LNCAP (cell line): ENCODE results near the gene EPAS1.

ENCODE experiments used
- CTCF ChIP-seq: fragments of 450-650 bp; IDR thresholded peaks from 2 replicates; pipeline ENCODE4 v1.5.1; 2017; ENCODE audit warnings: mild to moderate bottlenecking

Gene EPAS1

GRCh38 chr2:46390901-46391395, 93.7 kb downstream of the EPAS1 start:
- TF ChIP-seq CTCF = no peak

DNA sequence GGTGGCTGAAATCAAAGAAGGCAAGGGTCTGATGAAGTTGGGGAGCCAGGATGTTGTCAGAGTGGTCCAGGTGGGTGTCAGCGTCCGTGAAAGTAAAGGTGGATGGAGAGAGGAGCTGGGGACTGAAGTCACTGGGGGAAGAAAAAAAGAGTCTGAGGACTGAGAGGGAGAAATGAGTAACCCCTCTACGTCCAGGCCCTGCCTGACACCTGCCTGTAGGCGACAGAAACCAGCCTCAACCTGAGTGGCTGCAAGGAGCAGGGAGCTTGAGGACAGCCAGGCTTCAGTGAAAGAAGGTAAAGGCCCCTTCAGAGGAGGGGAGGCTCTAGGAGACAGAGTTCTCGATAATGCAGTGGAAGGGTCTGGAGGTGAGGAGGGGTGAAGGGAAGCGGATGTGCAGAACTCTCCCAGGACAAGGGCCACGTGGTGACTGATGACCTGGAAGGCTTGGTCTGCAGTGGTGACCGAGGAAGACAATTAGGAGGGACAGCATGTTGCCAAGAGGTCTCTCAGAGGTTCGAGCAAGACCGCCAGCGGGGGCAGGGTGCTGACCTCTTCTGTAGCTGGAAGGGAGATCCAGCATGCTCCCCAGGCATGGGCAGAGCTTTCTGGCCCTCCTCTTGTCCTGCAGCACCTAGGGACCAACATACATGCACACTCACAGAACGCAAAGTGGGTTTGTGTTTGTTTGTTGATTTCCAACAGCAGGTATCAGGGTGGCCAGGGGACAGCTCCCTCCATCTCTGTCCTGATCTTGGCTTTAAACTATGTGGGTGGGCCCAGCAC, 95.5 kb downstream of the EPAS1 start:
- TF ChIP-seq CTCF = no peak

- no peak for TF ChIP-seq CTCF
These were observed 96.2 kb downstream of the EPAS1 start for GRCh38 chr2:46393347-46393820.

GRCh38 chr2:46393865-46394264, 96.7 kb downstream of the EPAS1 start:
- TF ChIP-seq CTCF = no peak

- no peak for TF ChIP-seq CTCF
These were observed 97.7 kb downstream of the EPAS1 start for GRCh38 chr2:46394649-46395510.

- no peak for TF ChIP-seq CTCF
These were observed 102.8 kb downstream of the EPAS1 start for GRCh38 chr2:46400016-46400415.

DNA sequence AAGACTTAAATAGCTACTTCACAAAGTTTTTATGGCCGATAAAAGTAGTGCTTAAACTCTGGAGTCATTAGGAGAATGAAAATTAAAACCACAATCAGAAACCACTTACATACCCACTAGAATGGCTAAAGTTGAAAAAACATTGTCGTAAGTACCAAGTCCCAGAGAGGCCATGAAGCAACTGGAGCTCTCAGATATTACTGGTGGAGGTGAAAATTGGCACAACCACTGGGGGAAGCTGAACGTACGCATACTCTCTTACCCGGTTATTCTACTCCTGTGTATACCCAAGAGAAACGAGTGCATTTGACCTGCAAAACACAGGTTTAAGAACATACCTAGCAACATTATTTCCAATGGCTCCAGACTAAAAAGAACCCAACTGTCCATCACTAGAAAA, 105.7 kb downstream of the EPAS1 start:
- no peak for TF ChIP-seq CTCF
